GM12864 (cell line): ENCODE results near the gene FGF23.

Experiments used
- DNase-seq: peaks from one replicate; pipeline ENCODE4 v3.0.0-alpha.2; 2011; ENCODE audit warnings: low read depth
- H3K4me3 ChIP-seq: 2 replicates; pipeline ENCODE4 v1.5.1; 2011; ENCODE audit warnings: mild to moderate bottlenecking, low read depth, low read length, control low read depth
- TF ChIP-seq, protein P1 (sequence below): IDR thresholded peaks from 2 replicates; pipeline ENCODE4 v1.5.1; 2011; ENCODE audit warnings: low read depth, mild to moderate bottlenecking, moderate library complexity, low read length, control low read depth, inconsistent platforms; ENCODE audit errors: missing control alignments

The FGF23 gene

GRCh38 chr12:4331221-4331620, 48.3 kb downstream of the FGF23 start:
- H3K4me3 ChIP-seq: no peak overlapping the region
- no peak for DNase-seq
- TF ChIP-seq, protein P1, sequence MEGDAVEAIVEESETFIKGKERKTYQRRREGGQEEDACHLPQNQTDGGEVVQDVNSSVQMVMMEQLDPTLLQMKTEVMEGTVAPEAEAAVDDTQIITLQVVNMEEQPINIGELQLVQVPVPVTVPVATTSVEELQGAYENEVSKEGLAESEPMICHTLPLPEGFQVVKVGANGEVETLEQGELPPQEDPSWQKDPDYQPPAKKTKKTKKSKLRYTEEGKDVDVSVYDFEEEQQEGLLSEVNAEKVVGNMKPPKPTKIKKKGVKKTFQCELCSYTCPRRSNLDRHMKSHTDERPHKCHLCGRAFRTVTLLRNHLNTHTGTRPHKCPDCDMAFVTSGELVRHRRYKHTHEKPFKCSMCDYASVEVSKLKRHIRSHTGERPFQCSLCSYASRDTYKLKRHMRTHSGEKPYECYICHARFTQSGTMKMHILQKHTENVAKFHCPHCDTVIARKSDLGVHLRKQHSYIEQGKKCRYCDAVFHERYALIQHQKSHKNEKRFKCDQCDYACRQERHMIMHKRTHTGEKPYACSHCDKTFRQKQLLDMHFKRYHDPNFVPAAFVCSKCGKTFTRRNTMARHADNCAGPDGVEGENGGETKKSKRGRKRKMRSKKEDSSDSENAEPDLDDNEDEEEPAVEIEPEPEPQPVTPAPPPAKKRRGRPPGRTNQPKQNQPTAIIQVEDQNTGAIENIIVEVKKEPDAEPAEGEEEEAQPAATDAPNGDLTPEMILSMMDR: no peak

GRCh38 chr12:4330203-4330602, 49.3 kb downstream of the FGF23 start:
- DNase-seq: no peak
- TF ChIP-seq, protein P1: no peak
- H3K4me3 ChIP-seq: no peak overlapping the region

DNA sequence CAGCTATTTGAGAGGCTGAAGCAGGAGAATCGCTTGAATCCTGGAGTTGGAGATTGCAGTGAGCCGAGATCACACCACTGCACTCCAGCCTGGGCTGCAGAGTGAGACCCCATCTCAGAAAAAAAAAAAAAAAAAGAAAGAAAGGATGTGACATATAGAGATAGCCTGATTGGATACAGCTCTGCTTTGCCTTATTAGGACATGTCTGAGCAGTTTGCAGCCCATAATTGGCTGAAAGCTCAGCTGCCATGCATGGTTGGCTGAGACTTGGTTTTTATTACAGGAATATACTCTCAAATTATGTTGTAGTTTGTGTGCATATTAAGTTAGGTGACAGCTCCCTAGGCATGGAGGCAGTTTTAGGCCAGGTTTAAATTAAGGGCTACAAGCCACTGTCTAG, 52.2 kb downstream of the FGF23 start:
- H3K4me3 ChIP-seq: no peak overlapping the region
- TF ChIP-seq, protein P1: no peak
- DNase-seq: no peak

GRCh38 chr12:4325966-4326365, 53.5 kb downstream of the FGF23 start:
- TF ChIP-seq, protein P1: no peak
- no peak overlapping the region for H3K4me3 ChIP-seq
- no peak for DNase-seq

- H3K4me3 ChIP-seq: no peak overlapping the region
- DNase-seq: no peak
- TF ChIP-seq, protein P1: no peak
Observed at GRCh38 chr12:4324366-4324765, 55.1 kb downstream of the FGF23 start.

DNA sequence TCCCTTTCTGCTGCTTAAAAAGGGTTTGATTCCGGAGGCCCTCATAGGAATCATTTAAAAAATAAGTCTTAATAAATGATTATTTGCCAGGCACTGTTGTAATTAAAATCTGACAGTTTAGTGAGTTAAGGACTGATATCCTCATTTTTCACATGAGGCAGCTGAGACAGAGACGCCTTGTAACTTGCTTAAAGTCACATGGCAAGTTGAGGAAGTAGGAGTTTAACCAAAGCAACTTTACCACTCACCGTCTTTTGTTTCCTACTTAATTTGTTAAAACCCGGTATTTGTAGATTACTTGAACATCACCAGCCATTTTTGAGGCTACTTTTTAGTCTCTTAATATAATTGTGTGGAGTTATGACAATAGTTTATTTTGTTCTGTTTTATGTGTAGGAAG, 56.1 kb downstream of the FGF23 start:
- no peak for DNase-seq
- no peak overlapping the region; the same call in 1 of the 2 replicates for H3K4me3 ChIP-seq

DNA sequence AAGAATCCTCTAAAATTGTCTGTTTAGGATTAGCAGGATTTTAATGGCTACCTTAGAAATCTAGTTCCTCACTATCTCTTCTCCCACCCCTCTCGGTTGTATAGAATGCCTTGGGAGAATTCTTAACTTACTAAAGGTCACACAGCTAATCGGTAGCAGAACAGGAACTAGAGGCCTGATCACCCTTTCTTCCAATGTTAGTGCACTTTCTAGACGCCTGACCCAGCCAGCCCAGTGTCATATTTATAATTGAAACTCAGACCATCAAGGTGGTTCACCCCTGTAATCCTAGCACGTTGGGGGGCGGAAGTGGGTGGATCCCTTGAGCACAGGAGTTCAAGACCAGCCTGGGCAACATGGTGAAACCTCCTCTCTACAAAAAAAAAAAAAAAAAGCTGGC, 56.8 kb downstream of the FGF23 start:
- no peak for DNase-seq
- TF ChIP-seq, protein P1: no peak
- peak overlapping the region; percentile 97; the same call in 1 of the 2 replicates for H3K4me3 ChIP-seq

More for the DNA sequence above, 56.1 kb downstream of the FGF23 start:
- TF ChIP-seq, protein P1: no peak
